Activated CD4-positive, CD25-positive, alpha-beta regulatory T cell treated with anti-CD3 and anti-CD28 coated beads, Interleukin-2, amount 50 U/mL, for 16 hours (primary cell): ENCODE data around the gene IPO7.
"Not testable (repeated sequence)": the region's sequence is repeated elsewhere in the genome, so short reads cannot be mapped to it uniquely, and the experiment has no call there.

Source experiments
- DNase-seq: peaks from one replicate; pipeline ENCODE4 v3.0.0-alpha.2; 2020; ENCODE audit warnings: low read depth, low spot score

IPO7 gene

DNA sequence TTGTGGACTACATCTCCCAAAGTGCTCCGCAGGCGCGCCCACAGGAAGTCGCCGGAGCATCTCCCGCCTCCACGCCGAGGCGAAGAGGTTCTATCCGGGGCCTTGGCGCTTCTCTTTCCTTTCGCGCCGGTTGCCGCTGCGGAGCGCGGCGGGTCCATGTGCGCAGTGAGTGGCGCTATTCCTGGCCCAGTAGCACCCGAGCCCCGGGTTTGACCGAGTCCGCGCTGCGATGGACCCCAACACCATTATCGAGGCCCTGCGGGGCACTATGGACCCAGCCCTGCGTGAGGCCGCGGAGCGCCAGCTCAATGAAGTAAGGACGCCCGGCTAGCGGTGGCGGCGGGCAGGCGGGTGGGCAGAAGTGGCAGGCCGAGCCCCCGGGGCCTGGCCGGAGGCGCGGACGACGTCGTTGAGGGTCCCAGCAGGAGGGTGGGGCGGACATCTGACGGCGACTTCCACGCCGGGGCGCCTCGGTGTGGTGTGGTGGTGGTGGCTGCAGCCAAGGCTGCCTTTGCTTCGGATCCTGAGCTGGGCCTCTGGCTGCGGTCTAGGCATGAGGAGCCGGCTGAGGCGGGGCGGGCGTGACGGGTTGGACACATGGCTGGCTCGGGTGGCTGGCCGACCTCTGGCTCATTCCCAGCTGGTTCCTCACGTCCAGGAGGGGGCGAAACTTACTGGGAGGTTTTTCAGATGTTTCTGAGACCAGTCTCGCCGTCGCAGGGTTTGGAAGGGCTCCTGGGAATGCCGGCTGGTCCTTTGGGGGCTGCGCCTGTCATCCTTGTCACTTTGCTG, at the start of gene IPO7:
TSS of gene IPO7 (plus strand) at position 118 of the 792 bp plus-strand sequence. CDS start at position 230, 112 bp downstream.
- peak; percentile 80 for DNase-seq

DNA sequence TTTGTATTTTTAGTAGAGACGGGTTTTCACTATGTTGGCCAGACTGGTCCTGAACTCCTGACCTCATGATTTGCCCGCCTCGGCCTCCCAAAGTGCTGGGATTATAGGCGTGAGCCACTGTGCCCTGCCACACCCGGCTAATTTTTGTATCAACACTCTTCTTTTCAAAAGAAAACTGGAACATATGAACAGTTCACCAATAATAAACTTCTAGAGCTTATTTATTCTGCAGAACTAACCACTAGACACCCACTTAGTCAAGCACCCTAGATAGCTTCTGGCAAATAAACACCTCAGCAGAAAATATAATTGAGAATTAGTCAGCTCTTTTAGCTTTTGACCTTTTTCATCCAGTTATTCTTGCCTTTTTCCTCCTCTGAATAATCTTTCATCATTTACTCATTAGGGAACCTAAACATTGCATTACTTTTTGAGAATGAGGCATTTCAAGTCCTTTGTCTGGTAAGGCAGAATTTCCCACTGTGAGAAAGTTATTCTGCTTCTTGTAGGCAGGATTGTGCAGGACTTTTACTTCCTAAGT, 42.7 kb upstream of the IPO7 start:
- DNase-seq: no peak

DNA sequence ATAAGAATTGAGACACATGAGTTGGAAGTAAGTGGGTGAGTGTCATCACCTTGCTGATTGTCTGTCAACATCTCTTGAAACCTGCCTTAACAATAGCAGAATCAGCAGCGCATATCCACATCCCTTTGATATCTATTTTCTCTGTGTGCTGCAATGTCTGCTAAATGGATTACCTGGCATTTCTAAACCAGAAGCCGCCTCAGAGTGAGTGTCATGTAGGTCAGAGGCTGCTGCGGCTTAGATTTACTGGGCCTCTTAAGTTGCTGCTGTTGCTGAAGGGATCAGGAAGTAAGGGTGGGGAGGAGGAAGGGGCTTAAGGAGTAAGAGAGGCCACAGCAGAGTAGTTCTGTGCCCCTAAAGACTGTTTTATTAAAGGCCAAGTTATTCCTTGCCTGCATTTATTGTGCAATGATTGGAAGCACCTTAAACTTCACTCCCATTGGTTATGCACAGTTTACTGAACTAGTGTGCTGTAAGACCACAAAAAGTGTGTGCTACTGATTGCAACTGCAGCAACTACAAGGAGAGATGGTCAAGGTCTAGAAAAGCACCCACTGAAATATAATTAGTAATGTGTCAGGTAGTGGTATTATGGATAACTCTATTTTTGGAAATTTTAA, 40.3 kb upstream of the IPO7 start:
- no peak for DNase-seq

DNA sequence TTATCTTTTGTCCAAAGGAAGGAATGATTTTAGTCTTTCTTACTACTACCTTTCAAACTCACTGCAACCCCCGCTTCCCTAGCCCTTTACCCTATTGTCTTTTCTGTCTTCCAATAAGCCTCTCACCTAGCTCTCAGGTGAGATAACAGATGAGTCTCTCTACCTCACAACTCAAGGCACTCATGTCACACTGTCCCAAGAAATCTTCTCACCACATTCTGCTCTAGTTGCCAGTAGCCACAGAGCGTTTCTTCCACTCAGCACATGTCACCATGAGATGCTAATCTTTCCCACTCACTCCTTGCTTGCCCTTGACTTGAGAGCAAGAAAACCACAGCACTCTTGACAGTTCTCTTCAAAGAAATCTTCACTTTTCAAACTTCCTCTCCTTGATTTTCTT, 37.4 kb upstream of the IPO7 start:
- no peak for DNase-seq

DNA sequence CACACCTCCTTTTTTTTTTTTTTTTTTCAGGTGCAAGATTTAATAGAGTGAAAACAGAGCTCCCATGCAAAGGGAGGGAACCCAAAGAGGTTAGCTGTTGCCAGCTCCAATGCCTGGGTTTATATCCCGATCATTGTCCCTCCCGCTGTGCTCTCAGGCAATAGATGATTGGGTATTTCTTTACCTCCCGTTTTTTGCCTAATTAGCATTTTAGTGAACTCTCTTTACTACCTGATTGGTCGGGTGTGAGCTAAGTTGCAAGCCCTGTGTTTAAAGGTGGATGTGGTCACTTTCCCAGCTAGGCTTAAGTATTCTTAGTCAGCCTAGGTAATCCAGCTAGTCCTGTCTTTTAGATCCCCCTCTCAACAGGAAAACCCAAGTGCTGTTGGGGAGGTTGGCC, 36.7 kb upstream of the IPO7 start:
- not testable (repeated sequence) for DNase-seq

DNA sequence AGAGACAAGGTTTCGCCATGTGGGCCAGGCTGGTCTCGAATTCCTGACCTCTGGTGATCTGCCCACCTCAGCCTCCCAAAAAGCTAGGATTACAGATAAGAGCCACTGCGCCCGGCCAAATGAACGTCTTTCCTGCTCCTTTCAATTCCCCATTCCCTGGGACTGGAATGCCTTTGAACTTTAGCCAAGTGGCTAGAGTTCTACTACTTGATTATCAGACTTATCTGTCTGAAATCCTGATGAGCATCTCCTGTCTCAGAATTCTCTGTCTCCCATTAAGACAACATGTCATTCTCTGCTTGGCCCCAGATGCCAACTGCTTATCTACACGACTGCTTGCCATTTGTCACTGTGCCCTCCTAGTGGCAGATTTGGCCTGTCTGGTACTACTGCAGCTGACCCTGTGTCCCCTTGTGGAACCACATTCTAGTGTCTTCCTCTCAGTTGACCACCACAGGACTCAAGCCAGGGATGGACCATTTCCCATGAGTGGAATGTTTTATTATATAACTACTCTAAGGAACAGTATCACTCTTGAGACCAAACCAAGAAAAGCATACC, 33.1 kb upstream of the IPO7 start:
- no peak for DNase-seq

DNA sequence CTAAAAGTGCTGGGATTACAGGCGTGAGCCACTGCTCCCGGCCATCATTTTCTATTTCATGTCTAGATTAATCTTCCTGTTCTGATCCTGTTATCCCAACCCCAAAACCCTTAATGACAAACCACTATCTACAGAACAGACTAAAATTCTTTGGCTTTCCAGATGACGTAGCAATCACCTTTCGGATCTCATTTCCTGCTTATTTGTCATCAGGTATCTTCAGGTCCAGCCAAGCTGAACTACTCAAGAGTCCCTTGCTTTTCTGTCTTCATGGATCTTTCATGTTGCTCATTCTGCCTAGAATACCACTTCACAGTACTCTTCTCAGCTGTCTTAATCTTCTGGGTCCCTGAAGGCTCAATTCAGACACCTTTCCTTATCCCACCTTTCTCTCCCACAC, 27.4 kb upstream of the IPO7 start:
- no peak for DNase-seq

DNA sequence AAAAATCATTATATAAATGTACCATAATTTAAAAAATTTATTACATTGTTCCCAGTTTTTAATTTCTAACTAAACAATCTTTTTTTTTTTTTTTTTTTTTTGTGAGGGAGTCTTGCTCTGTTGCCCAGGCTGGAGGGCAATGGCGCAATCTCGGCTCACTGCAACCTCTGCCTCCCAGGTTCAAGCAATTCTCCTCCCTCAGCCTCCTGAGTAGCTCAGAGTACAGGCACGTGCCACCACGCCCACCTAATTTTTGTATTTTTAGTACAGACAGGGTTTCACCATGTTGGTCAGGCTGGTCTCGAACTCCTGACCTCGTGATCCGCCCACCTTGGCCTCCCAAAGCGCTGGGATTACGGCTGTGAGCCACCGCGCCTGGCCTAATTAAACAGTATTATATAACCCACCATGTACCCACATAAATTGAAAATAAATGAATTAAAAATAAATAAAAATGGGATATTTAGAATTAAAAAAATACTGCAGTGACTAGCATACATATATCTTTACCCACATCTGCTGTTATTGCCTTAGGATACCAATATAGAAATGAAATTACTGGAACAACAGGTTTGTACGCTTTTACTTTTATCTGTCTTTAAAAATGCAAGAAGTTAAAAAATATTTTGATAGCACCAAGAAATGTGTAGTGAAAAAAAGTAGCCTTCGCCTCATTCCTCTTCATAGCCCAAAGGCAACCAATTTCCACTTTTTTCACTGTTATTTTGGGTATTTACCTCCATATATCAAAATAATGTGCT, 23.4 kb upstream of the IPO7 start:
- DNase-seq: not testable (repeated sequence)

DNA sequence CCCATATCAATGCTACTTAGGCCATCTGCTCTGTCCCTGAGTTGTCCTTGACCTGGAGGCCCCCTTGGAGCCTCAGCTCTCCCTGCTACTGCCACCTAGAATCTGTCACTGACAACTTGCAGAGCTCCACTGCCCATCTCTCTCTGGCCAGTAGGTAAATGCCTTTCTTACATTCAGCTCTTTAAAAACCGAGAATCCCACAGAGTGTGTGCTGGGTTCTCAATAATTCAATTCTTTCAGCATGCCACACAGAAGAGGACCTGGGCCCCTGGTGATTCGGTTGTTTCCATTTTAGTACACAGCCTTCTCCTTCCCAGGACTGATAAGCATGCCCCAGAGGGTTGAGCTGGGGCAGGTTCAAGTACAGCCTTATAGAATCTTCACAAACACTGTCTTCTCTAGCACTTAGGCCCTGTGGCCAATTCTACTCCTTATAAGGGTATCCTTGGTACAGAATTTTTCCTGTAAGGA, 22.0 kb upstream of the IPO7 start:
- DNase-seq: no peak

DNA sequence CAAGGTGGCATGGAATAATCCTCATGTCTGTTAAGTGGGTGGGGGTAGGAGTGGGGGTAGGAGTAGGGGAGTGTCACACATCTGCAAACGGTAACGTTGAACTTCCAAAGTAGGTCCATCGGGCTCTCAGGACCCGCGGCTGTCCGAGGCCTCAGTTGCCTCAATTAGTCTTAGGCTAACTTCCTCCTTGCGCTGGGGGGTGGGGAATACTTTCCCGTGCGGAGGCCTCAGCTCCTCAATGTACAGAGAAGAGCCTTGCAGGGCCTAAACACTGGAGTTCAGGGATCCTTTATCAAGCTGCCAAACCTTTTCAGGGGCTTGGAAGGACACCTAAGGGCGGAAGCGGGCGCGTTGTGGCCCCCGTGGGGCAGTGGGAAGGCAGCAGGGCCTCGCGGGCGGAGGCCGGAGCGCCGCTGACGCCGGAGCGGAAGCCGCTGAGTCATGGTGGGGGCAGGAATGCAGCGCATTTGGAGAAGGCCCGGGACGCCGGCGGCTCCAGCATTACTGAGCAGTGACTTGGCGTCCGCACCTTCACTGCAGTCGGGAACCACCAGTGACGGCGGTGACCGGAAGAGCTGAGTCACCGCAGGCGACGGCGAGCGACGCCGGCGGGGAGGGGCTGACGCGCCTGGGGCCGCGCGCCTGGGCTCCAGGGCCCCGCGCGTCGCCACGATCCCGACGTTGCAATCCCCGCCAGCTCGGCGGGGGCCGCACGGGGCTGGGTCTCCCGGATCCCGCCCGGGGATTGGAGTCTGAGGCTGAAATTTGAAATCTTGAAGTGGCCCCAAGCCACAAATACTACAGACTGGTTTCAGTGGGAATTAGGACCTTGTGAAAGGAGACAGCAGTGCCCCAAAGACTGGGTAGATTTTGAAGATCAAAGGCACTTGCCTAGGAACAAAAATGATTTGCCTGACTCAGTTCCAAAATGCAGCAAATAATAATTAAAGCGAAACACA, 20.2 kb upstream of the IPO7 start:
- DNase-seq: peak; percentile 46

DNA sequence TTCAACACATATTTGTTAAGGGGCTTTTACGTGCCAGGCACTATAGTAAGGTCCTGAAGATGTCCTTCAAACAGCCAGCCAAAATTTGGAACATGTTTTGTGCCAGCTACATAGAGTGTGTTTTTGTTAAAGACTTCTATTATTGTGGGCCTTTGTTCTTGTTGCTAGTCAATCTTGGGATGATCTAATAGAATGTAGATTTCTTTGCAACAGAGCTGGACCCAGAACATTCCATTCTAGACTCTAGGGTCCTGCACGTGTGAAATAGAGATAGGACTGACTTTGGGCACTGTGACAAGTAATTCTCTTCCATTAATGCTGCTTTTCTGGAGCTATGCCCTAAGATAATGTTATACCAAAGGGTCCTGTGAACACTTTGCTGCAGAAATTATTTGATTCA, 16.9 kb upstream of the IPO7 start:
- DNase-seq: no peak

DNA sequence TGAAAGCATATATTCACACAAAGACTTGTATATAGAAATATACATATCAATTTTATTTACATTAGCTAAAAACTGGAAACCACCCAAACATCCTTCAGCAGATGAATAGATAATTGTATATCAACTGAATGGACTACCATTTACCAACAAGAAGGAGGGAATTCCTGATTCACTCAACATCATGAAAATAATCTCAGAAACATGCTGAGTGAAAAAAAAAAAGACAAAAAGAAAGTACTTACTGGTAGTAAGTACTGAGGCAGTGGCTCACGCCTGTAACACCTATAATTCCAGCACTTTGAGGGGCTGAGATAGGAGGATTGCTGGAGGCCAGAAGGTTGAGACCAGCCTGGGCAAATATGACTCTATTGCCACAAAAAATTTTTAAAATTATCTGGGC, 7.4 kb upstream of the IPO7 start:
- DNase-seq: no peak

DNA sequence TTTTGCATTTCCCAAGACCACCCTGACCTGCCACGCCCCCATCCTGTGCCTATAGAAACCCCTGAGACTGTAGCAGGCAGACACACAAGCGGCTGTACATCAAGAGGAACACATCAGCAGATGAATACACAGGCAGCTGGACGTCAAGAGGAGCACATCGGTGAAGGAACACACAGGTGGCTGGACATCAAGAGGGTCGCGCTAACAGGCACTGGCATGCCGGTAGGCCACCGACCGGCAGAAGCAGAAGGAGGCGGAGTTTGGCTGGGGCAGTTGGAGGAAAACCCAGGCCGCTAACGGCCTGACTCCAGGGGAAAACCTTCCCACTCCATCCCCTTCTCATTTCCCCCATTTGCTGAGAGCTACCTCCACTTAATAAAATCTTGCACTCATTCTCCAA, 5.4 kb upstream of the IPO7 start:
- DNase-seq: no peak

DNA sequence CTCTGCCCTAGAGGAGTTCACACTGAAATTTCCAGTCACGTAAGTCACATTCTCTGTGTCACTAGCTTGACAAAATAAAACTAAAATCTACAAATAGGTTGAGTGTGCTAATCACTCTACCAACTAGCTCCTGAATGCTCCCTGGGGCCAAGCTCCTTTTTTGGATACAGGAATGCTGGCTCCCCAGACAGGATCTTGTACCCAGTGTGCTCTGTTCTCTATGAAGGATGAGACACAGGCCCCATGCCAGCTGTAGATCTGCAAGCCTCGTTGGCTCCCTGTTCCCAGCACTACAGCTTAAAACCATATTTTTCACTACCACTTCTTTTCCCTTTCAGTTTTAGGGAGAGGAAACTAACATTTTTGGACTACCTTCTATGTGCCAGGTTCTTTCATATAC, 3.7 kb upstream of the IPO7 start:
- DNase-seq: no peak

DNA sequence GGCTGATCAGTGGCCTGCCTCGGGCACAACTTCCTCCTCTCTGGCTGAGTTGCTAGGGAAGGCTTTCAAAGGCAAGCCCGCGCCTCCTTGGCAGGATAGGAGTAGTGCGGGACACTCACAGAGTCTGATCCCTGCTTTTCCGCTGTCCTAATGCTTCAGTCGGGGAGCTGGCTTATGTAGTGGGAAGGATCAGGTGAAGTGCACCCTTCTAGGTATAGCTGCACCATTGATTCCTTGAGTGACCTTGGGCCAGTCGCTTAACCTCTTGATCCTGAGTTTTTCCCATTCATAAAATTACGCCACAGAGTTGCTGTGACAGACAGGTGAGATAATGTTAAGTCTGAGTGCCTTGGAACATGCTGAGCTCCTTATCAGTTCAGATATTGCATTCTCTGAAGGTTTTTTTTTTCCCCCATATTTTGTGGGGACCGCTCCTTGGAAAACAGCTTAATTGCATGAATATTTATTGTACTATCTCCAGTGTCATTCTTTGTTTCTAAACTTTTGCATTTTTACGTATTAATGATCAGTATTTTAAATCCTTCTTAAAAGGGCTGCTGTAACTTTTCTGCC, 961 bp downstream of the IPO7 start:
- DNase-seq: no peak

DNA sequence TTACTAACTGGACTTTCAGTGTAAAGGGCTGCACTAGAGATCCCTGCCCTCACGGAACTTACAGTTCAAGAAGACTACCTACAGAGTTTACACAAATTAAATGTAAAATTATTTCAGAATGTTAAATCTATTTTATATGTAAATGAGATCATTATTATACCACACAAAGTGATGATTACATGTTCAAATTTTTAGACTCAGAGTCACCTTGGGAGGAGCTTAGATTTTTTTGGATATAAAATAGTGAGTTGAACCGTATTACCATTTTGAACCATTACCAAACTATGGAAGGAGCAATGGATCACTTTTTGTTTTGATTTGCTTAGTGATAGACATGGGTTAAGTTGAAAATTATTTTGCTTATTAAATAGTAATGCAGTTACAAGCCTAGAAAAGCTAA, 1.6 kb downstream of the IPO7 start:
- no peak for DNase-seq

DNA sequence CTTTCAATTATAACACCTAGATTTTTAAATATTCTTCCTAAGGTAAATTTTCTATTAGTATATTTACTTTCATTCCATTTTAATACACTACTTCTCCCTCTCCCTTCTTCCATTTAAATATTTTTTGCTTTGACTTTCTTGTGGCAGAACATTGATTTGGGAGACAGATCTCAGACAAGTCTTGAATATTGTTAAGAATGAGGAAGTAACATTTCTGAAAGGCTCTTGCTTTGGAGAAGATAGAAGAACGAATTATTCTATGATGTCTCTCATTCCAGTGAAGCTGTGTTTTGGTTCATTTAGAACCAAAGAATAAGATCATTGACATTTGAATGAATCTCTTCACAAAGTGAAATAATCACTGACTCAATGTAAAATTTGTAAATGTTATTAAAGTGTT, 2.4 kb downstream of the IPO7 start:
- no peak for DNase-seq

DNA sequence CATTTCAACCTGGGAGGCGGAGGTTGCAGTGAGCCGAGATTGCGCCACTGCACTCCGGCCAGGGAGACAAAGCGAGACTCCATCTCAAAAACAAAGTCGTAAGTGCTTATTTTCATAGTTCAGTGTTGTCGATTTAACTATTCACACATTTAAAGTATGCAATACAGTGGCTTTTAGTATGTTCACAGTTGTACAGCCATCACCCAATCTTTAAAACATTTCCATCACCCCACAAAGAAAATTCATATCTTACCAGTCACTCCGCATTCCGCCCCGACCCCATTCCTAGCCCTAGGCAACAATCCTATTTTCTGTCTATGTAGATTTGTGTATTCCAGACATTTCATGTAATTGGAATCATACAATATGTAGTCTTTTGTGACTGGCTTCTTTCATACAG, 11.9 kb downstream of the IPO7 start:
- no peak for DNase-seq

DNA sequence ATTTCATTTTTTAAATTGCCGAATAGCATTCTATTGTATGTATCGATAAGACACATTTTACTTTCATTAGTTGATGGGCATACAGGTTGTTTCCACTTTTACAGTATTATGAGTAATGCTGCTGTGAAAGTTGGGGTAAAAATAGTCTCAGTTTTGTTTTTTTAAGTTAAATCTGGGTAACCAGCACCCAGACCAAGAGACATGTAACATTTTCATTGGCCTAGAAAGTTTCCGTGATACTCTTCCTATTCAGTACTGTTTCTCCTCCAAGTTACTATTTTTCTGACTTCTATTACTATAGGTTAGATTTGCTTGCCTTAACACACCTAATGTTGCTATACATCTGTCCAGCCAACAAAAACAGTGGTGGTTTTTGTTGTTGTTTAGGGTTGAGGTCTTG, 12.3 kb downstream of the IPO7 start:
- no peak for DNase-seq
